ENCODE measurements around the gene ANKRD63.

DNA sequence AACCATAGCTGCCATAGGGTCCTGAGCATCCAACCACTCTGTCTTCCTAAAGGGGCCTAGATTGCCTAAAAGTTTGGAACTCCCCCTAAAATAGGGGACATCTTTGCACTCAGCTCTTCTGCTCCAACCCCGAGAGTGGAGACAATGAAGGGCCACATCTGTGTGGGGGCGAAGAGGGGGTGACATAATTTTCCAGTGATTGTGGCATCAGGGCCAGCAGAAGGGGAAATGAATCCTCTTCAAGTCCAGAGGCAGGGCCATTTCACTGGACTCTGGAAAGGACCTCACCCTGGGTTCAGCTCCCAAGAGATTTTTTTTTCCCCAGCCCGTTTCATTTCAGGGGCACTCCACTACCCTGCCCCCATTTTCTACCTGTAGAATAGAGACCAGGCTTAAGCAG, 4.6 kb upstream of the ANKRD63 start:
- TF ChIP-seq CTCF (IDR thresholded peaks at IDR 0.05) (no peak), EZH2 (IDR thresholded peaks at IDR 0.05) (no peak), EZH2phosphoT487 (IDR thresholded peaks at IDR 0.05) (no peak)
